WTC11 (cell line): Measurements from ENCODE around the gene KDM5B. TPM values are rescaled to one million over a fixed set of nuclear protein-coding genes. Genes with fewer than 3 reads are reported as not detected.
A peak's percentile ranks its signal among the peaks of the same experiment; 100 is the strongest.

ENCODE experiments used
- ATAC-seq: fragments of 200-7000 bp; cut with Tn5 transposase; 2 replicates; pipeline ENCODE4 v1.10.0; 2021; ENCODE audit warnings: mild to moderate bottlenecking, moderate library complexity
- CTCF ChIA-PET: fragments of 300-600 bp; sonication (Branson Sonifier 250); formaldehyde crosslinking; loops from one replicate; lab custom pipeline; 2021; ENCODE audit warnings: antibody characterized with exemption; lab: Charles Lee
- POLR2A ChIA-PET: fragments of 350-600 bp; sonication (Branson Sonifier 250); formaldehyde crosslinking; loops from one replicate; lab custom pipeline; 2021; ENCODE audit warnings: antibody characterized with exemption; lab: Charles Lee
- DNase-seq: peaks from one replicate; pipeline ENCODE4 v3.0.0; 2021; ENCODE audit warnings: low spot score
- H3K27ac Mint-ChIP-seq: 2 replicates; pipeline ENCODE4 v1.8.0; 2021; ENCODE audit warnings: mixed read lengths
- H3K27me3 Mint-ChIP-seq: 2 replicates; pipeline ENCODE4 v1.8.0; 2021; ENCODE audit warnings: low read depth, mild to moderate bottlenecking, moderate library complexity, mixed read lengths
- H3K36me3 Mint-ChIP-seq: 2 replicates; pipeline ENCODE4 v1.8.0; 2021; ENCODE audit warnings: mixed read lengths
- H3K4me1 Mint-ChIP-seq: 2 replicates; pipeline ENCODE4 v1.8.0; 2022; ENCODE audit warnings: mixed read lengths
- H3K4me3 Mint-ChIP-seq: 2 replicates; pipeline ENCODE4 v1.8.0; 2021; ENCODE audit warnings: mild to moderate bottlenecking, moderate library complexity, mixed read lengths
- H3K9me3 Mint-ChIP-seq: 2 replicates; pipeline ENCODE4 v1.8.0; 2021; ENCODE audit warnings: mixed read lengths
- ERG ChIP-seq: fragments of 250-450 bp; sonication (Bioruptor Pico); IDR thresholded peaks from 2 replicates; pipeline ENCODE4 v1.8.0; 2021; ENCODE audit warnings: mild to moderate bottlenecking
- ETV6 ChIP-seq: sonication (generic); formaldehyde crosslinking; IDR thresholded peaks from 2 replicates; pipeline ENCODE4 v1.8.1; 2022; ENCODE audit warnings: mild to moderate bottlenecking, missing genetic modification reagents
- MXD4 ChIP-seq: fragments of 250-450 bp; sonication (Bioruptor Pico); IDR thresholded peaks from 2 replicates; pipeline ENCODE4 v1.8.0; 2021; ENCODE audit warnings: mild to moderate bottlenecking, moderate library complexity, borderline replicate concordance
- MYBL2 ChIP-seq: sonication (generic); formaldehyde crosslinking; IDR thresholded peaks from 2 replicates; pipeline ENCODE4 v1.8.1; 2023; ENCODE audit warnings: mild to moderate bottlenecking, moderate library complexity, missing genetic modification reagents
- NFE2L1 ChIP-seq: sonication (generic); formaldehyde crosslinking; IDR thresholded peaks from 2 replicates; pipeline ENCODE4 v1.8.1; 2023; ENCODE audit warnings: missing genetic modification reagents
- NR2C2 ChIP-seq: sonication (generic); formaldehyde crosslinking; IDR thresholded peaks from 2 replicates; pipeline ENCODE4 v1.8.0; 2022; ENCODE audit warnings: mild to moderate bottlenecking, missing genetic modification reagents
- PREB ChIP-seq: sonication (generic); formaldehyde crosslinking; IDR thresholded peaks from 2 replicates; pipeline ENCODE4 v1.8.1; 2022; ENCODE audit warnings: mild to moderate bottlenecking, missing genetic modification reagents, moderate library complexity, borderline replicate concordance
- PRRX2 ChIP-seq: fragments of 250-450 bp; sonication (Bioruptor Pico); IDR thresholded peaks from 2 replicates; pipeline ENCODE4 v1.8.0; 2021; ENCODE audit warnings: mild to moderate bottlenecking
- RELA ChIP-seq: sonication (generic); formaldehyde crosslinking; IDR thresholded peaks from 2 replicates; pipeline ENCODE4 v1.8.1; 2022; ENCODE audit warnings: missing genetic modification reagents, mild to moderate bottlenecking, borderline replicate concordance
- RORB ChIP-seq: fragments of 250-450 bp; sonication (Bioruptor Pico); IDR thresholded peaks from 2 replicates; pipeline ENCODE4 v1.9.0; 2021; ENCODE audit warnings: mild to moderate bottlenecking
- TEAD4 ChIP-seq: sonication (generic); formaldehyde crosslinking; IDR thresholded peaks from 2 replicates; pipeline ENCODE4 v1.8.0; 2022; ENCODE audit warnings: mild to moderate bottlenecking, missing genetic modification reagents
- ZNF138 ChIP-seq: sonication (generic); formaldehyde crosslinking; conservative IDR thresholded peaks from 2 replicates; pipeline ENCODE4 v1.8.1; 2022; ENCODE audit warnings: mild to moderate bottlenecking, moderate library complexity, missing genetic modification reagents
- ZNF416 ChIP-seq: fragments of 250-450 bp; sonication (Bioruptor Pico); IDR thresholded peaks from 2 replicates; pipeline ENCODE4 v1.9.0; 2021; ENCODE audit warnings: mild to moderate bottlenecking, inconsistent platforms
- ZNF671 ChIP-seq: fragments of 250-450 bp; sonication (Bioruptor Pico); IDR thresholded peaks from 2 replicates; pipeline ENCODE4 v1.8.0; 2021; ENCODE audit warnings: mild to moderate bottlenecking
- total RNA-seq: library from RNA; stranded (reverse); gene quantifications from 3 replicates; pipeline ENCODE4 v1.2.3, GENCODE V29; 2021
- TF ChIP-seq, protein P1 (sequence below): sonication (generic); formaldehyde crosslinking; IDR thresholded peaks from 2 replicates; pipeline ENCODE4 v1.8.1; 2022; ENCODE audit warnings: low read depth, mild to moderate bottlenecking, moderate library complexity, missing genetic modification reagents, borderline replicate concordance
- TF ChIP-seq, protein P2 (sequence below): sonication (generic); formaldehyde crosslinking; conservative IDR thresholded peaks from 2 replicates; pipeline ENCODE4 v1.8.1; 2022; ENCODE audit warnings: mild to moderate bottlenecking, missing genetic modification reagents
- TF ChIP-seq, protein P3 (sequence below): sonication (generic); formaldehyde crosslinking; IDR thresholded peaks from 2 replicates; pipeline ENCODE4 v1.8.0; 2023; ENCODE audit warnings: missing genetic modification reagents, mild to moderate bottlenecking, borderline replicate concordance
- TF ChIP-seq, protein P4 (sequence below): sonication (generic); formaldehyde crosslinking; IDR thresholded peaks from 2 replicates; pipeline ENCODE4 v1.8.0; 2023; ENCODE audit warnings: missing genetic modification reagents
- TF ChIP-seq, protein P5 (sequence below): sonication (generic); formaldehyde crosslinking; IDR thresholded peaks from 2 replicates; pipeline ENCODE4 v1.8.1; 2023; ENCODE audit warnings: mild to moderate bottlenecking, missing genetic modification reagents
- TF ChIP-seq, protein P6 (sequence below): sonication (generic); formaldehyde crosslinking; IDR thresholded peaks from 2 replicates; pipeline ENCODE4 v1.8.1; 2022; ENCODE audit warnings: mild to moderate bottlenecking, moderate library complexity, missing genetic modification reagents

KDM5B gene
- total RNA-seq, 1 experiment from 2014 or later, result 222 TPM

GRCh38 chr1:202680586-202681352, 127.5 kb downstream of the KDM5B start (continued):
- TF ChIP-seq RELA (CRISPR knock-in tag) (no peak), TEAD4 (CRISPR knock-in tag) (peak; percentile 87; the same call in 1 of the 2 replicates)

- ATAC-seq, result no peak
- H3K4me3 Mint-ChIP-seq, result no peak overlapping the region
- H3K4me1 Mint-ChIP-seq, result peaks cover 14% of the 10 kb centered on the region
- no peak overlapping the region for H3K27ac Mint-ChIP-seq
- peaks cover 13% of the 10 kb centered on the region for H3K9me3 Mint-ChIP-seq
- TF ChIP-seq ZNF138 (CRISPR knock-in tag), result no peak
- no peak for TF ChIP-seq ERG (CRISPR knock-in tag)
- TF ChIP-seq, protein P1, sequence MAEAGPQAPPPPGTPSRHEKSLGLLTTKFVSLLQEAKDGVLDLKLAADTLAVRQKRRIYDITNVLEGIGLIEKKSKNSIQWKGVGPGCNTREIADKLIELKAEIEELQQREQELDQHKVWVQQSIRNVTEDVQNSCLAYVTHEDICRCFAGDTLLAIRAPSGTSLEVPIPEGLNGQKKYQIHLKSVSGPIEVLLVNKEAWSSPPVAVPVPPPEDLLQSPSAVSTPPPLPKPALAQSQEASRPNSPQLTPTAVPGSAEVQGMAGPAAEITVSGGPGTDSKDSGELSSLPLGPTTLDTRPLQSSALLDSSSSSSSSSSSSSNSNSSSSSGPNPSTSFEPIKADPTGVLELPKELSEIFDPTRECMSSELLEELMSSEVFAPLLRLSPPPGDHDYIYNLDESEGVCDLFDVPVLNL (CRISPR knock-in tag), result no peak
- no peak for TF ChIP-seq NR2C2 (CRISPR knock-in tag)
- TF ChIP-seq ZNF671 (CRISPR knock-in tag), result no peak
- TF ChIP-seq, protein P2, sequence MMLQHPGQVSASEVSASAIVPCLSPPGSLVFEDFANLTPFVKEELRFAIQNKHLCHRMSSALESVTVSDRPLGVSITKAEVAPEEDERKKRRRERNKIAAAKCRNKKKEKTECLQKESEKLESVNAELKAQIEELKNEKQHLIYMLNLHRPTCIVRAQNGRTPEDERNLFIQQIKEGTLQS (CRISPR knock-in tag), result no peak
- TF ChIP-seq ETV6 (CRISPR knock-in tag), result no peak
- TF ChIP-seq MXD4 (CRISPR knock-in tag), result no peak
- no peak for TF ChIP-seq RORB
- TF ChIP-seq, protein P3, sequence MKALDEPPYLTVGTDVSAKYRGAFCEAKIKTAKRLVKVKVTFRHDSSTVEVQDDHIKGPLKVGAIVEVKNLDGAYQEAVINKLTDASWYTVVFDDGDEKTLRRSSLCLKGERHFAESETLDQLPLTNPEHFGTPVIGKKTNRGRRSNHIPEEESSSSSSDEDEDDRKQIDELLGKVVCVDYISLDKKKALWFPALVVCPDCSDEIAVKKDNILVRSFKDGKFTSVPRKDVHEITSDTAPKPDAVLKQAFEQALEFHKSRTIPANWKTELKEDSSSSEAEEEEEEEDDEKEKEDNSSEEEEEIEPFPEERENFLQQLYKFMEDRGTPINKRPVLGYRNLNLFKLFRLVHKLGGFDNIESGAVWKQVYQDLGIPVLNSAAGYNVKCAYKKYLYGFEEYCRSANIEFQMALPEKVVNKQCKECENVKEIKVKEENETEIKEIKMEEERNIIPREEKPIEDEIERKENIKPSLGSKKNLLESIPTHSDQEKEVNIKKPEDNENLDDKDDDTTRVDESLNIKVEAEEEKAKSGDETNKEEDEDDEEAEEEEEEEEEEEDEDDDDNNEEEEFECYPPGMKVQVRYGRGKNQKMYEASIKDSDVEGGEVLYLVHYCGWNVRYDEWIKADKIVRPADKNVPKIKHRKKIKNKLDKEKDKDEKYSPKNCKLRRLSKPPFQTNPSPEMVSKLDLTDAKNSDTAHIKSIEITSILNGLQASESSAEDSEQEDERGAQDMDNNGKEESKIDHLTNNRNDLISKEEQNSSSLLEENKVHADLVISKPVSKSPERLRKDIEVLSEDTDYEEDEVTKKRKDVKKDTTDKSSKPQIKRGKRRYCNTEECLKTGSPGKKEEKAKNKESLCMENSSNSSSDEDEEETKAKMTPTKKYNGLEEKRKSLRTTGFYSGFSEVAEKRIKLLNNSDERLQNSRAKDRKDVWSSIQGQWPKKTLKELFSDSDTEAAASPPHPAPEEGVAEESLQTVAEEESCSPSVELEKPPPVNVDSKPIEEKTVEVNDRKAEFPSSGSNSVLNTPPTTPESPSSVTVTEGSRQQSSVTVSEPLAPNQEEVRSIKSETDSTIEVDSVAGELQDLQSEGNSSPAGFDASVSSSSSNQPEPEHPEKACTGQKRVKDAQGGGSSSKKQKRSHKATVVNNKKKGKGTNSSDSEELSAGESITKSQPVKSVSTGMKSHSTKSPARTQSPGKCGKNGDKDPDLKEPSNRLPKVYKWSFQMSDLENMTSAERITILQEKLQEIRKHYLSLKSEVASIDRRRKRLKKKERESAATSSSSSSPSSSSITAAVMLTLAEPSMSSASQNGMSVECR, result no peak
- TF ChIP-seq NFE2L1, result no peak
- no peak for TF ChIP-seq ZNF416 (CRISPR knock-in tag)
- TF ChIP-seq, protein P4, sequence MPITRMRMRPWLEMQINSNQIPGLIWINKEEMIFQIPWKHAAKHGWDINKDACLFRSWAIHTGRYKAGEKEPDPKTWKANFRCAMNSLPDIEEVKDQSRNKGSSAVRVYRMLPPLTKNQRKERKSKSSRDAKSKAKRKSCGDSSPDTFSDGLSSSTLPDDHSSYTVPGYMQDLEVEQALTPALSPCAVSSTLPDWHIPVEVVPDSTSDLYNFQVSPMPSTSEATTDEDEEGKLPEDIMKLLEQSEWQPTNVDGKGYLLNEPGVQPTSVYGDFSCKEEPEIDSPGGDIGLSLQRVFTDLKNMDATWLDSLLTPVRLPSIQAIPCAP (CRISPR knock-in tag), result no peak
- TF ChIP-seq MYBL2, result no peak
- TF ChIP-seq, protein P5, sequence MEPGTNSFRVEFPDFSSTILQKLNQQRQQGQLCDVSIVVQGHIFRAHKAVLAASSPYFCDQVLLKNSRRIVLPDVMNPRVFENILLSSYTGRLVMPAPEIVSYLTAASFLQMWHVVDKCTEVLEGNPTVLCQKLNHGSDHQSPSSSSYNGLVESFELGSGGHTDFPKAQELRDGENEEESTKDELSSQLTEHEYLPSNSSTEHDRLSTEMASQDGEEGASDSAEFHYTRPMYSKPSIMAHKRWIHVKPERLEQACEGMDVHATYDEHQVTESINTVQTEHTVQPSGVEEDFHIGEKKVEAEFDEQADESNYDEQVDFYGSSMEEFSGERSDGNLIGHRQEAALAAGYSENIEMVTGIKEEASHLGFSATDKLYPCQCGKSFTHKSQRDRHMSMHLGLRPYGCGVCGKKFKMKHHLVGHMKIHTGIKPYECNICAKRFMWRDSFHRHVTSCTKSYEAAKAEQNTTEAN (CRISPR knock-in tag), result no peak
- TF ChIP-seq, protein P6, sequence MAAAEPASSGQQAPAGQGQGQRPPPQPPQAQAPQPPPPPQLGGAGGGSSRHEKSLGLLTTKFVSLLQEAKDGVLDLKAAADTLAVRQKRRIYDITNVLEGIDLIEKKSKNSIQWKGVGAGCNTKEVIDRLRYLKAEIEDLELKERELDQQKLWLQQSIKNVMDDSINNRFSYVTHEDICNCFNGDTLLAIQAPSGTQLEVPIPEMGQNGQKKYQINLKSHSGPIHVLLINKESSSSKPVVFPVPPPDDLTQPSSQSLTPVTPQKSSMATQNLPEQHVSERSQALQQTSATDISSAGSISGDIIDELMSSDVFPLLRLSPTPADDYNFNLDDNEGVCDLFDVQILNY (CRISPR knock-in tag), result no peak
- TF ChIP-seq PREB (CRISPR knock-in tag), result no peak
- no peak for TF ChIP-seq PRRX2 (CRISPR knock-in tag)
- TF ChIP-seq, all 79 proteins: peak for 0
- DNase-seq, result no peak
- Mint-ChIP-seq H3K36me3 (peaks cover 13% of the 10 kb centered on the region), H3K27me3 (no peaks in the 10 kb centered on the region; the same call in 1 of the 2 replicates)
- POLR2A ChIA-PET, result no interaction called here
- CTCF ChIA-PET, result interaction anchor here (1.2 to 5.2 kb wide), 4 partner anchors 20 to 40 kb away, joined by 4 to 37 read pairs (median 16); no protein-coding TSS in a partner anchor
These were observed 128.6 kb downstream of the KDM5B start for GRCh38 chr1:202679406-202680177.
